ENCODE measurements around the gene VAPB.
A peak's percentile ranks its signal among the peaks of the same experiment; 100 is the strongest.
"Not testable (repeated sequence)": the region's sequence is repeated elsewhere in the genome, so short reads cannot be mapped to it uniquely, and the experiment has no call there.

The VAPB gene

GRCh38 chr20:58388882-58389323 is at the start of gene VAPB:
TSS of gene VAPB (plus strand) at chr20:58389229. CDS start at chr20:58389460, 231 bp downstream.
- peak; percentile 99 for DNase-seq

- no peak for DNase-seq
Observed at GRCh38 chr20:58339741-58340140, 49.3 kb upstream of the VAPB start.

- no peak for DNase-seq
Observed at GRCh38 chr20:58340151-58340550, 48.9 kb upstream of the VAPB start.

GRCh38 chr20:58340853-58341252 is 48.2 kb upstream of the VAPB start:
- DNase-seq: no peak

- no peak for DNase-seq
Observed at GRCh38 chr20:58342104-58342945, 46.7 kb upstream of the VAPB start.

GRCh38 chr20:58344741-58345140 is 44.3 kb upstream of the VAPB start:
- DNase-seq: no peak

- peak; percentile 8 for DNase-seq
Observed at GRCh38 chr20:58349570-58349969, 39.5 kb upstream of the VAPB start.

- DNase-seq: no peak
Observed at GRCh38 chr20:58352468-58352867, 36.6 kb upstream of the VAPB start.

- no peak for DNase-seq
Observed at GRCh38 chr20:58359441-58359840, 29.6 kb upstream of the VAPB start.

- no peak for DNase-seq
Observed at GRCh38 chr20:58360936-58361335, 28.1 kb upstream of the VAPB start.

- DNase-seq: no peak
Observed at GRCh38 chr20:58361481-58362205, 27.4 kb upstream of the VAPB start.

GRCh38 chr20:58362206-58362516 is 26.9 kb upstream of the VAPB start:
- DNase-seq: no peak

- no peak for DNase-seq
Observed at GRCh38 chr20:58362970-58363369, 26.1 kb upstream of the VAPB start.

GRCh38 chr20:58366866-58367265 is 22.2 kb upstream of the VAPB start:
- no peak for DNase-seq

GRCh38 chr20:58372806-58373205 is 16.2 kb upstream of the VAPB start:
- DNase-seq: no peak

- not testable (repeated sequence) for DNase-seq
Observed at GRCh38 chr20:58373296-58373695, 15.7 kb upstream of the VAPB start.

GRCh38 chr20:58374027-58374850 is 14.8 kb upstream of the VAPB start:
- DNase-seq: peak; percentile 32

GRCh38 chr20:58374906-58375758 is 13.9 kb upstream of the VAPB start:
- no peak for DNase-seq

GRCh38 chr20:58375759-58376352 is 13.2 kb upstream of the VAPB start:
- no peak for DNase-seq

GRCh38 chr20:58377017-58377416 is 12.0 kb upstream of the VAPB start:
- no peak for DNase-seq

GRCh38 chr20:58377766-58378401 is 11.1 kb upstream of the VAPB start:
- no peak for DNase-seq

- no peak for DNase-seq
Observed at GRCh38 chr20:58378704-58379103, 10.3 kb upstream of the VAPB start.

All from suppressor macrophage treated with lipopolysaccharide for 4 hours (primary cell).